ENCODE measurements around the gene NFXL1.
A peak's percentile ranks its signal among the peaks of the same experiment; 100 is the strongest.

The NFXL1 gene

GRCh38 chr4:47836641-47837093 lies 77.7 kb downstream of the NFXL1 start:
- peak in 3 of 4 experiments; percentile 27 to 50 (median 39) for DNase-seq (ENCODE audit: low read depth in 4 of 4, low spot score in 1 of 4)

DNA sequence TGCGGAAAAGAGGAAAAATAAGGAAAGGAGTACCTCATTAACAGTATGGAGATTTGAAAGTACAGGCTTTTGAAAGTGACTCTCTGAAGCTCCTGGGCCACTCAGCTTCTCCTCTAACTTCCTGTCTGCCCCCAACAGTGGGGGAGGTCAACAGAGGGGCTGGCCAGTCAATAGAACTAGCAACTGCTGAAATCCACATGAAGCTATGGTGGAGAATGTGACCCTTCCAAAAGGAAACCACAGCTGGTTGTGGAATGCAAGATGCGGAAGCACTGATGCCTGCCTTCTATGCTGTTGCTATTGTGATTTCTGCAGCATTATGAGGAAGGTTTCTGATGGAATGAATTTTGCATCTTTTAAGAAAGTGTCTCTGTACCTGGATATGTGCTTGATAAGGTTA lies 78.9 kb downstream of the NFXL1 start:
- DNase-seq (ENCODE audit: low read depth in 4 of 4, low spot score in 1 of 4) = no peak

DNA sequence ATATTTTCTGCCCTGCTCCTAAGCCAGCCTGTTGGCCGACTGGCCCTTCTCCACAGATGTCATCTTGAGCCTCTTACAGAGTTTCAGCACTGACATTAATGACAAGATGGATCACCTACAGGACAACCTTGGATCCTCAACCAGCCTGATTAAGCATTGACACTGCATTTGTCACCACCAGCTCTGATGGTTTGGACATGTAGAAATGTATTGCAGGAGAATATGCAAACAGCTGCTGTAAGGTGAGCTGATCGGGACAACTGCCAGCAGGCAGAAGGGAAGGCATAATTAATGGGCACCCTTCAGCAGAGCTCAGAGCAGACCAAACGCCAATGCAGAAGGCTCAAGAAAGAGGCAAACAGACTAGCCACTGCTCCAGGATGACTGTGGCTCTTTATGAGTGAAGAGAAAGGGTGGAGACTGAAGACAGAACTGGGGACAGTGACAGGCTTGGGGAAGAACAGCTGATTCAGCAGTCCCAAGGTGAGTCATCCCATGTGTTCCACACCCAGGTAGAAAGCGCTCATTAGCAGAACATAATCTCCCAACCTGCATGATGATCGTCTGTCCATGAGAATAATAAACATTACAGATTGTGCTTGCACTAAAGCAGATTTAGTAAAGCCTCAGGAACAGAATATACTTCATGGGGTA lies 83.2 kb downstream of the NFXL1 start:
- DNase-seq (ENCODE audit: low read depth in 4 of 4, low spot score in 1 of 4) = no peak

- no peak for DNase-seq (ENCODE audit: low read depth in 4 of 4, low spot score in 1 of 4)
Measured at GRCh38 chr4:47830265-47831025, 83.9 kb downstream of the NFXL1 start.

GRCh38 chr4:47829438-47829837 lies 84.9 kb downstream of the NFXL1 start:
- no peak for DNase-seq (ENCODE audit: low read depth in 4 of 4, low spot score in 1 of 4)

DNA sequence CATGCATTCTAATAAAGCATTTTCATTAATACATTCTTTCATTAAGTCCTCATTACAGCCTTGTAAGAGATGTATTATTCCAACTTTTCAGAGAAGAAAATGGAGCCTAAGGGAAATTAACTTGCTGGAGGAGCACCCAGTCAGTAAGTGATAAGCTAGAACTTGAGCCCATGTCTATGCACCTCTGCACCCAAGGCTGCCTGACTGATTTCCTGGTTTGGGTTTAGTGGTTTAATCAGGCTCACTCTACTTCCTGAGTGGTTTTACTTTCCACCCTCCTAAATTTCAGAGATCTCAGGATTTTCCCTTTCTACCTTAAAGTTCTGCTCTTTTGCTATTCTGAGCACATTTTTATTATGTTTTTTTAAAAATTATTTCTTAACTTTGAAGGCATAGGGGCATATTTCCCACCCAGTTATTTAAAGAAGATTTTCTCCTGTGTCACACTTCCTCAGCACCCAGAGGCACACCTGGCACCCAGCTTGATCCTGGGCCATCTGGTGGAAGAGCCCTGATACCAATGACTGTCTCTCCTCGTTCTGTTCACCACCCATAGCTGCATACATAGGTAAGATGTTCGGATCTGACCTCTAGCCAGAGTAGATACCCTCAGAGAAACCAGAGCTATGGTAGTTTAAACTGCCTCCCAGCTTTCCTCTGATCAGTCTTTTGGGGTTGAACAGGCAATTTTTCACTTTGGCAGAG lies 86.9 kb downstream of the NFXL1 start:
- no peak for DNase-seq (ENCODE audit: low read depth in 4 of 4, low spot score in 1 of 4)

- no peak for DNase-seq (ENCODE audit: low read depth in 4 of 4, low spot score in 1 of 4)
Measured at GRCh38 chr4:47824840-47825239, 89.5 kb downstream of the NFXL1 start.

DNA sequence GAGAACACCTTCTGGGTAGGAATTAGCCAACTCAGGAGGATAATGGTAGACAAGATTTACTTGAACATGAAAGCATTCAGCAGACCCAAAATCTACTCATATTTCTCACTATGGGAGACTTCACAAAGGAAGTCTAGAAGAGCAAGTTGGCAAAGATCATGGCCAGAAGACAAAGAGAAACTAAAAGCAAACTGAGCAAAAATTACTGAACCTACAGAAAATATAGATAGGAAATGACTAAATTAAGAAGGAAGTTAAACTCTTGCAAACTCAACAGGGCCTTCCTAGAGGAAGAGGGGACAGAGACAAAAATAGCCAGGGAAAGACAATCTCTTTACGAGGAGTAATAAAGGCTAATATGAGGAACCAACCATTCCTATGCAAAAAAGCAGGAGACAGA lies 95.2 kb downstream of the NFXL1 start:
- no peak for DNase-seq (ENCODE audit: low read depth in 4 of 4, low spot score in 1 of 4)

DNA sequence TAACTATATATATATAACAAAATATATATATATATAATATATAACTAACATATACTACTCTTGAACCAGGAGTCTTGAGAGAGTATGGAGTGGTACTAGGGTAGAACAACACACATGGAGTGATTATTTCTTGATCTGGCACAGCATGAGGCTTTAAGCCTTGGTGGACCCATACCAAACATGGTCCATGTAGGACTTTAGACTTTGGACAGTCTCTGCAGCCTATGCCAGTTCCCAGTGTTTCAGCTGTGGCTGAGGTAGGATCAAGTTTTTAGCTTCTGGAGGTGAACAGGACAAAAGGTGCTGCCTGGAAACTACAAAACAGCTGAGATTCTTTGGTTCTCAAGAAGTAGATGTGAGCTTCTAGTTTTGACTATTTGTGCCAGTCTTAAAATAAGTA lies 97.1 kb downstream of the NFXL1 start:
- DNase-seq (ENCODE audit: low read depth in 4 of 4, low spot score in 1 of 4) = no peak

GRCh38 chr4:47816748-47817147 lies 97.6 kb downstream of the NFXL1 start:
- DNase-seq (ENCODE audit: low read depth in 4 of 4, low spot score in 1 of 4) = no peak

GRCh38 chr4:47814618-47815295 lies 99.6 kb downstream of the NFXL1 start:
- no peak for DNase-seq (ENCODE audit: low read depth in 4 of 4, low spot score in 1 of 4)

DNA sequence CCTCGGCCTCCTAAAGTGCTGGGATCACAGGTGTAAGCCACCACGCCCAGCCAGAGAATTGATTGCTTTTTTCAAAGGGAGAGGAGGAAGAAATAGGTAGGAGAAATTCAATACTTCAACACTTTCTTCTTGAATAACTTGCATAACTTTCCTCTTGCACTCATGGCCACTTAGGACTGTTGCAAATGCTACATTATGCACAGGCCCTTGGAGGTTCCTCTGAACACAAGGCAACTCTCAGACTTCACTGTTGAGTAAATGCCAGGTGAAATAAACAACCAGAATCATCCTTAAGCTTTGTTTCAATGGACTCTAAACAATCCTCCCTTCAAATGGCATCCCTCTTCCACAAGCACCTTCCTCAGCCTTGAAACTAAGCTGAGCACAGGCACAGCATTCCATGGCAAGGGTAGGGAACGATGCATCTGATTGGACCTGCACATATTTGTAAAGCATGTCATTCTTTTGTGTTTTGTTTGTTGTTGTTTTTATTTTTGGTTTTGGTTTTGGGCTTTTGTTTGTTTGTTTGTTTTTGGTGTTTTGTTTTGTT lies 104.7 kb downstream of the NFXL1 start:
- DNase-seq (ENCODE audit: low read depth in 4 of 4, low spot score in 1 of 4) = no peak

GRCh38 chr4:47804598-47804997 lies 109.8 kb downstream of the NFXL1 start:
- DNase-seq (ENCODE audit: low read depth in 4 of 4, low spot score in 1 of 4) = no peak

DNA sequence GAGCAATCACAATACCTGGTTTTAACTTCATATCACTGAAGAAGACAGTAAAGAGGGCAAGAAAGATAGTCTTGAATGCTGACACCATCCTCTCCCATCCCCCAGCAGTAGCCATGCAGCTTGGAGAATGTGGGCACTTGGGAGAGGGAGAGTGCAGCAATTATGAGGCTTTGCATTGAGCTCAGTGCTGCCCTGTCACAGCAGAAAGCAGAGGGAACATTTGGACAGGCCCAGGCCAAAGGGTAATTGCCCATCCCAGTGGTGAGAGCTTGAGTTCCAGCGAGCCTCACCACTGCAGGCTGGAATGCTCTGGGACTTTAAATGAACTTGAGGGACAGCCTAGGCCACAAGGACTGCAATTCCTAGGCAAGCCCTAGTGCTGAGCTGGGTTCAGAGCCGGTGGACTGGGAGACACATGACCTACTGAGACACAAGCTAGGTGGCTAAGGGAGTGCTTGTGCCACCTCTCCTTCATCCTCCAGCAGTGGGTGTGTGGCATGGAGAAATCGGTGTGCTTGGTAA lies 112.8 kb downstream of the NFXL1 start:
- no peak for DNase-seq (ENCODE audit: low read depth in 4 of 4, low spot score in 1 of 4)

- DNase-seq (ENCODE audit: low read depth in 4 of 4, low spot score in 1 of 4) = no peak
Measured at GRCh38 chr4:47798165-47798564, 116.2 kb downstream of the NFXL1 start.

All from stimulated activated CD4-positive, alpha-beta T cell treated with anti-CD3 and anti-CD28 coated beads, Interleukin-1b, Interleukin-23, amount 100 ng/mL, for 24 hours (primary cell).